Activated naive CD8-positive, alpha-beta T cell treated with anti-CD3 and anti-CD28 coated beads for 36 hours (primary cell): ENCODE results near the gene INCA1. TPM values are rescaled to one million over a fixed set of nuclear protein-coding genes. Genes with fewer than 3 reads are reported as not detected.
A peak's percentile ranks its signal among the peaks of the same experiment; 100 is the strongest.

Source experiments
- DNase-seq: peaks from one replicate; pipeline ENCODE4 v3.0.0; 2021
- H3K27ac Mint-ChIP-seq: one replicate; pipeline ENCODE4 v1.8.0; 2022; ENCODE audit warnings: mild to moderate bottlenecking, moderate library complexity, mixed read lengths
- H3K27me3 Mint-ChIP-seq: one replicate; pipeline ENCODE4 v1.8.0; 2022; ENCODE audit warnings: mild to moderate bottlenecking, mixed read lengths
- H3K36me3 Mint-ChIP-seq: one replicate; pipeline ENCODE4 v1.8.0; 2021; ENCODE audit warnings: mild to moderate bottlenecking, mixed read lengths
- H3K4me1 Mint-ChIP-seq: one replicate; pipeline ENCODE4 v1.8.0; 2021; ENCODE audit warnings: mixed read lengths
- H3K4me3 Mint-ChIP-seq: one replicate; pipeline ENCODE4 v1.8.0; 2022; ENCODE audit warnings: mild to moderate bottlenecking, moderate library complexity, mixed read lengths
- H3K9me3 Mint-ChIP-seq: one replicate; pipeline ENCODE4 v1.8.0; 2022; ENCODE audit warnings: mixed read lengths
- total RNA-seq, 2 experiments: library from RNA; stranded (reverse); gene quantifications; one replicate each; pipeline ENCODE4 v1.2.3, GENCODE V29; 2021

INCA1 gene
- total RNA-seq, 2 experiments from 2014 or later, result 0.29 to 0.36 TPM

DNA sequence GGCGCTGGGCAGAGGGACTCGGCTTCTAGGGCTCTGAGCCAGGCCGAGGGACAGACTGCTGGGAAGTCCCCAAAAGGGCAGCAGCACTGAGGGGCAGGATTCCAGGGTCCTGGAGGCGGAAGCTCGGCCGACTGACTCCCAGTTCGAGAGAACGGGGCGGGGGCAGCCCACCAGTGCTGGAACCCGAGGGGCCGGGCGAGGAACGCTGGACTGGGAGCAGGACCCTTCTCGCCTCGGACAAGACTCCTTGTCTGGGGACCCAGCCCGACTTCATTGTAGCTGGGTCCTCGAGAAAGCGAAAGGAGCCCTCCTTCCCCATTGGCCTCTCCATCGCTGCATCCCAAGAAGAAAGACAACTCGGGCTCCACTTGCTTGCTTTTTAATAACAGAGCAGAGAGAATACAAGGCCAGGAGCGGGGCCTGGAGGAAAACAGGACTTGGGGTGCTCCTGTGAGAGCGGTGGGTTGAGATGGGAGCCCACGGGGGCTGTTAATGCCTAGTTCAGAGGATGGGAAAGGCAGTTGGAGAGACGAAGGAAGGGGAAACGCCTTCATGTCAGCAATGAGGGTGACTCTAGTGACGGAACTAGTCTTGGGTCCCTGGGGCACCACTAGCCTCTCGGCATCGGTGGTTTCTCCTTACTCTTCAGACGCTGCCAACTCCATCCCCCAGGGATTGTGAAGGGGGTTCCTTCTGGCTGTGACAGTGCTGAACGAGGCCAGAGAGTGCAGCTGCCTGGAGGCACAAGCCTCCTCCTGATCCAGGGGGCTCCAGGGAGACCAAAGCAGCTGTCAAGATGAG, 9.4 kb downstream of the INCA1 start:
- peaks cover 2% of the 10 kb centered on the region for H3K36me3 Mint-ChIP-seq
- H3K4me3 Mint-ChIP-seq, result peak overlapping the region; percentile 94
- DNase-seq, result no peak
- H3K4me1 Mint-ChIP-seq, result peaks cover 29% of the 10 kb centered on the region
- H3K27ac Mint-ChIP-seq, result peak overlapping the region; percentile 91
- no peaks in the 10 kb centered on the region for H3K9me3 Mint-ChIP-seq
- H3K27me3 Mint-ChIP-seq, result no peaks in the 10 kb centered on the region

DNA sequence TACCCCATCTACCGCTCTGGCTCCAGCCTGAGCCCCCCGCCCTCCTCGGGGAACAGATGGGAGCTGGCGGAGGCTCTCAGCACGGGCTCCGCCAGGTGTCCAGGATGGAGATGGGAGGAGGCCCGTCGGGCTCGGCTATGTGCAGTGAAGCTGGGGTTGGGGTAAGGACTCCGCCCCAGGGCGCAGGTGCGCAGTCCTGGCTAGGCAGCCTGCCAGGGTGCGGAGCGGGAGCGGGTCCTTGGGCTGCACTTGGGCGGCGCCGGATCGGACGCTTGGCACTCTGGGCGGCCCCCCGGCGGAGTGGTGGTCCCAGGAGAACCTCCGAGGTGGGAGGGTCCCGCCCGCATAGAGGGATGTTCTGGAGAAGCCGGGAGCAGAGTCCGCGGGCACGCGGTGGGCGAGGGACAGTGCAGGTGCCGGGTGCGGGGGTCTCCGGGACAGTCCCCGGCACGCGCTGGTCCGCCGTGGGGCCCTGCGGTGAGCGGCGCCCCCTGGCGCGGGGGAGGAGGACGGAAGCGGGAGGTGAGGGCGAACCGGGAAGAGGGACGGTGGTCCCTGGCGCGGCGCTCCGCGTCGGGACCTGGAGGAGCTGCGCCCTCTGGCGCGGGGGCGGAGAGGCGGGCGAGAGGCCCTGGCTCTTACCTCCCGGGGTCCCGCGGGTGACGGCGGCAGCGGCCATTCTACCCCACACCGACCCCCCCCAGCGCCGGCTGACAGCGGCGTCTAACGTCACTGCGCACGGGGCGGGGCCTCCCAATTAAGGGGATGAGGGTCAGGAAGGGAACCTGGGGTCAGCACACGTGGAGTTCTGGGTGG, 10.2 kb downstream of the INCA1 start, which contains the start of gene CAMTA2:
Gene CAMTA2, minus strand, starts transcription at position 725 of the 816 bp plus-strand sequence. CDS start 1,453 bp downstream, outside the sequence.
- Mint-ChIP-seq H3K9me3 (no peaks in the 10 kb centered on the region), H3K4me1 (peaks cover 29% of the 10 kb centered on the region), H3K27me3 (no peaks in the 10 kb centered on the region), H3K4me3 (peak within 1 kb of the TSS; percentile 94), H3K27ac (peak within 1 kb of the TSS; percentile 91), H3K36me3 (peaks cover 5% of the 10 kb centered on the region)
- DNase-seq, result peak; percentile 88

DNA sequence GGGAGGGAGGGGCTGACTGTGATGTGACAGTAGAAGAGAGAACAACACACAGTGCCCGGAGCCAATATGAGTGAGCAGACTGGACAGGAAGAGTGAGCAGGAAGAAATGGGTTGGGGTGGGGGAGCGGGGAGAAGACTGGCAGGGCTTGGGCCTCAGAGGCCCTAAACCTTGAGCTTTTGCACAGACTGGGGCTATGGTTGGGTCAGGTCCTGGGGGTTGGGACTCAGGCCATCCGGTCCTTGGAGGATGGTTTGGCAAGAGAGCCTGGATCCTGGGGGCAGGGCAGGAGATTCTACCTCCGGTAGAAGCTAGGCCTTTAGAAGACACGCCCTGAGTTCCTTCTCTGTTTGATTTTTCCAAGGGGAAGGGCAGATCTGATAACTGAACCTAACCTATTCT, 10.9 kb downstream of the INCA1 start:
- no peaks in the 10 kb centered on the region for H3K27me3 Mint-ChIP-seq
- DNase-seq, result no peak
- peaks cover 26% of the 10 kb centered on the region for H3K4me1 Mint-ChIP-seq
- H3K4me3 Mint-ChIP-seq, result peak overlapping the region; percentile 94
- peak overlapping the region; percentile 82 for H3K27ac Mint-ChIP-seq
- H3K36me3 Mint-ChIP-seq, result peaks cover 7% of the 10 kb centered on the region
- H3K9me3 Mint-ChIP-seq, result no peaks in the 10 kb centered on the region

DNA sequence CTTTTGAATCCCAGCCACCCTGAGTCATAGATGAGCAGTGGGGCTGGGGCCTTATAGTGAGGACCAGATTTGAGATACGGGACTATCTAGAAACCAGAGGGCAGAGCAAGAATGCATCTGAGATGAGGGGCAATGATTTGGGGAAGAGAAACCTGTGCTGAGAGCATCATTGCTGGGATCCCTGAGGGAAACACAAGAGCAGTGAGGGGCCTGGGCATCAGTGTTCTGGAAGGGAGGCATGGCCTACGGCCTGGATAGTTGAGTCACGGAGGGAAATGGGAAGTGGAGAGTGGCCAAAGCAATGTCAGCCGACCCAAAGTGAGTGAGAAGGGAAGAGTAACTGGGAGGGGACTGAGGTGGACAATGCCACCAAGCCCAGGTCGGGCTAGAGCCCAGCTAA, 15.0 kb downstream of the INCA1 start:
- no peak overlapping the region for H3K4me3 Mint-ChIP-seq
- H3K27ac Mint-ChIP-seq, result no peak overlapping the region
- peaks cover 23% of the 10 kb centered on the region for H3K4me1 Mint-ChIP-seq
- DNase-seq, result no peak
- H3K36me3 Mint-ChIP-seq, result peaks cover 22% of the 10 kb centered on the region
- H3K27me3 Mint-ChIP-seq, result no peaks in the 10 kb centered on the region
- no peaks in the 10 kb centered on the region for H3K9me3 Mint-ChIP-seq

DNA sequence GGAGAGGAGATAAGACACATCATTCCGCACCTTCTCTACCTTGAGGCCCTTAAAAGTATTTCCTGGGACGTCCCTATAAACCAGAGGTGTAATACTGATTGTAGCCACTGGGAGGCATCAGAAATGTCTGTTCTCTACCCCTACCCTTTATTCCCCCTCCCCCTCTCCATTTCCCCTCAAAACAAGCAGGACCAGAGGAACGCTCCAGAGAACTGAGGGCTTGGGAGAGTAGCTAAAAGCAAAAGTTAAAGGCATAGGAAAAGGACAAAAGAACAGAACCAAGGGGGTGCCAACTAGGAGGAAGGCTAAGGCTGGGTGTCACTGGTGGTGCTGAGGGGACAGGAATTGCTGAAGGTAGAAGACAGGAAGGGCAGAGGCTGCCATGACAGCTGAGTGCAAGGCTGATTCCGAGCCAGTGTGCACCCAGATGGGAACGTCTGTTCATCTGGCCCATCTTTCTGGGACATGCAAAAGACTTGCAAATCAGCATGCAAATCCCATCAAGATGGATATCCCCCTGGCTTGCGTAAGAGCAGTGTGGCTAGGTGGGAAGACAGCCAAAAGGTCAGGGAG, 16.6 kb downstream of the INCA1 start:
- no peak overlapping the region for H3K4me3 Mint-ChIP-seq

DNA sequence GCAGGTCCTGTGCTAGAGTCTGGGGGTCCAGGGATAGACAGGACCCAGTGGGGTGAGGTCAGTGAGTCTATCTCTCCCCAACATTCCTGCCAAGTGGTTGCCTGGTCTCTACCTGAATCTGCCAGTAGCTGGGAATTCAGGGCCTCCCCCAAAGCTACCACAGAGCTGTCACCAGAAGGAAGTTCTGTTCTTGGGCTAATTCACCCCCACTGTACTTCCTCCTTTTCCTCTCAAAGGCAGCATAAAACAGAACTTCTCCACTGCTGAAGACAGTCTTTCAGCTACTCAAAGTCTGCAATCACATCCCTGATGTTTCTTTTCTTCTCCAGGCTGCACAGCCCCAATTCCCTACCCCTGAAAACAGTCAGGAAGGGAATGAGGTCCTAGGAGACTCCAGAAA, 18.6 kb downstream of the INCA1 start:
- Mint-ChIP-seq H3K27ac (peak overlapping the region; percentile 18), H3K36me3 (peaks cover 36% of the 10 kb centered on the region), H3K4me3 (no peak overlapping the region), H3K27me3 (no peaks in the 10 kb centered on the region), H3K4me1 (peaks cover 15% of the 10 kb centered on the region), H3K9me3 (no peaks in the 10 kb centered on the region)
- no peak for DNase-seq

More for the DNA sequence above, 16.6 kb downstream of the INCA1 start:
- peaks cover 15% of the 10 kb centered on the region for H3K4me1 Mint-ChIP-seq
- H3K27me3 Mint-ChIP-seq, result no peaks in the 10 kb centered on the region
- H3K27ac Mint-ChIP-seq, result peak overlapping the region; percentile 46
- no peaks in the 10 kb centered on the region for H3K9me3 Mint-ChIP-seq
- peaks cover 22% of the 10 kb centered on the region for H3K36me3 Mint-ChIP-seq
- DNase-seq, result peak; percentile 22

DNA sequence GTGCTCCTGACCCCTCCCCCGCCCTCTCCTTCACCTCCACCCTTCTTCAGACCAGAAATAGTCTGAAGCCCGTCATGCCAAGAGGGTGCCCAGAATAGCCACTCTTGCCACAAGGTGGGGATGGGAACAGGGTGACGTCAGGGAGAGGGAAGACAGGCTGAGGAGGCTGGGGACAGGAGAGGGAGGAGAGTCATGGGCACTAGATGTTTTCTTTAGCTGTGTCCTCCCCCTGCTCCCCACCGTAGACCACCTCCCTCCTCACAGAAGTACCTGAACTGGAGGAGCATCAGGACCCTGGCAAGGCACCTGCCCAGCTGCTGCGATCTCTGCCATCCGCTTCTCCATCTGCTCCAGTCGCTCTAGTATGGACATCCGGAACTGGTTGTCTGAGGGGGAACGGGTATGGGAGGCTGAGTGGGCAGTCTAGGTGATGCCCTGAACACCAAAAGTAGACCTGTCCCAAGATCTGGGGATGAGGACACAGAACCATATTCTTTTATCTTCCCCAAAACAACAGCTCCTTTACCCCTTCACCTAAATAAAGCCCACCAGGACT, 23.1 kb downstream of the INCA1 start:
- Mint-ChIP-seq H3K27ac (peak overlapping the region; percentile 7), H3K27me3 (peaks cover under 1% of the 10 kb centered on the region), H3K9me3 (no peaks in the 10 kb centered on the region), H3K4me3 (no peak overlapping the region), H3K4me1 (peaks cover 24% of the 10 kb centered on the region), H3K36me3 (peaks cover 25% of the 10 kb centered on the region)
- DNase-seq, result no peak

DNA sequence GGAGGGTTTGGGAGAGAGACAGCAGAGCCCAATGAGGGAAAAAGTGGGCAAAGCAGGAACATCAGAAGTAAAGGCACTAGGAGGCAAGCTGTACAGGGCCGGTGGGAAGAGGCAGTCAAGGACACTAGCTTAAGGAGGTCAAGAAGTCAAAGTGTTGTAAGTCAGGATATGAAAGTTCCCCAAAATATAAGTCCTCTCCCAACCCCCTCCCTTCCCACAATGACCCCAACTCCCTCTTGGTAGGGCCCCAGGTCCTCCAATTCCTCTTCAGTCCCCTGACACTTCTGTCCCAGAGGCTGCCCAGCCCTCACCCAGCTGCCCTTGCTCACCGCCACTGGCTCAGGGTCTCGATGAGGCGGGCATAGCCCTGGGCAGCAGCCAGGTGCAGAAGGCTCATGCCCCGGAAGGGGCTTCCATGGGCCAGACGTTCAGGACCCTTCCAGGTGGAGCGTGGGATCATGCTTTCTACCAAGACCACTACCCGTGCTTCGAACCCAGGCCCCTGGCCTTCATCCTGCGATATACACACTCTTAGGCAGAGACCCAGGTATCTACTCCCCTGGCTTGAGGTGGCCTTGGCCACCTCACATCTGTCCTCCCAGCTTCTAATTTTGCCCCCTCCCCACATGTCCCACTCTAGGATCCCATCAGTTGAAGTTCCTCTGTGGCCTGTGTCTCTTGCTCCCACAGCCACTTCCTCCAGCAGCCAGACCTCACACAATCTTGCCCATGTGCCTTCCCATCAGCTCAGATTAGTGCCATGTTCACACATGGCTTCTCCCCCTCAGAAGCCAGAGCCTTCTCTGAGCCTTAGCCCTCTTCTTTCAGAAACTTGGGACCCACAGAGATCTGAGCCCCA, 23.8 kb downstream of the INCA1 start:
- DNase-seq, result no peak
- Mint-ChIP-seq H3K27ac (peak overlapping the region; percentile 8), H3K4me3 (no peak overlapping the region), H3K4me1 (peaks cover 30% of the 10 kb centered on the region), H3K27me3 (peaks cover 7% of the 10 kb centered on the region), H3K36me3 (peaks cover 22% of the 10 kb centered on the region), H3K9me3 (no peaks in the 10 kb centered on the region)

DNA sequence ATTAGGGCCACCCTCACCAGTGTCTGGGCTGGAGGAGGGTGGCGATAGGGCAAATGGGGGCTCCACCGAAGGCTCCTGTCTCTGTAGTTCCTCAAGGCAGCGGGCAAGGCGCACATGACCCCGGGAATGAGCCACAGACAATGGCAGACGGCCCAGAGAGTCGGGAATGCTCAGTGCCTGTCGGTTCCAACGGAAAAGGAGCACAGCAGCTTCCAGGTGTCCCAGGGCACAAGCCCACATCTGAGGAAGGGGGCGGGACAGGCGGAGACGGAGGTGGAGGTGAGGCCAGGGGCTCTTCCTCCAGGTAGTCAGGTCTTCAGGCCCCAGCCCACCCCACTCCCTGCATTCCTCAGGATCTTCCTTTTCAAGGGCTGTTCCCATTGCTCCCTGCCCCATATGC, 24.6 kb downstream of the INCA1 start:
- DNase-seq, result no peak
- H3K4me3 Mint-ChIP-seq, result no peak overlapping the region
- H3K9me3 Mint-ChIP-seq, result no peaks in the 10 kb centered on the region
- peak overlapping the region; percentile 62 for H3K27ac Mint-ChIP-seq
- peaks cover 20% of the 10 kb centered on the region for H3K36me3 Mint-ChIP-seq
- peaks cover 30% of the 10 kb centered on the region for H3K4me1 Mint-ChIP-seq
- H3K27me3 Mint-ChIP-seq, result peaks cover 8% of the 10 kb centered on the region

DNA sequence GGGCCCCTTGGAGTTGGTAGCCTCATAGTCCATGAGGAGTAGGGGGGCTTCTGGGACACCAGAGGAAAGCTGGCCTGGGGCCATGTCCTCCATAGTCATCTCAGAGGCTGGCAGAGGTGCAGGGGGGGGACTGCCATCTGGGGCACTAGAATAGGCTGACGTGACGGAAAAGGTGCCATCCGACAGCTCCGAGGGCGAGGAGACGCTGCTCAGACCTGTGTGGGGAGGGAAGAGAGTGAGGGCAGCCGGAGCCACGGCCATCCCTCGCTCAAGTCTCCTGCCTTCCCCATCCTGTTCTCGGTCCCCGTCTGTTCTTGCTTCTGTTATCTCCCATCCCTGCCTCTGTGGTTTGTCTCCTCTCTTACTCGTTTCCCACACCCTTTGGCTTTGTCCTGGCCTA, 25.0 kb downstream of the INCA1 start:
- Mint-ChIP-seq H3K9me3 (no peaks in the 10 kb centered on the region), H3K27me3 (peaks cover 8% of the 10 kb centered on the region), H3K4me3 (no peak overlapping the region), H3K36me3 (peaks cover 20% of the 10 kb centered on the region), H3K4me1 (peaks cover 30% of the 10 kb centered on the region), H3K27ac (peak overlapping the region; percentile 62)
- no peak for DNase-seq

DNA sequence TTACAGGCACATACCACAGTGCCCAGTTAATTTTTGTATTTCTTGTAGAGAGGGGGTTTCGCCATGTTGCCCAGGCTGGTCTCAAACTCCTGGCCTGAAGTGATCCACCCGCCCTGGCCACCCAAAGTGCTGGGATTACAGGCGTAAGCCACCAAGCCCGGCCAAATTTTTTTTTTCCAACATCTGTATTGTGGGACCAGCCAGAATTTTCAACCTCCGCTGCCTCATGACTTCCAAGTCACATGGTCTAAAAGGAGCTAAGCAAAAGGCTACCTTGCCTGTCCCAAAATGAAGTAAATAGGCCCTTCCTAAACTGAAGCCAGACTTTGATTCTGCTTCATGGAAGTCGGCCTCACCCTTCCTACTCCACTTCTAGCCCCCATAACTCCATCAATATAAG, 25.5 kb downstream of the INCA1 start:
- no peaks in the 10 kb centered on the region for H3K9me3 Mint-ChIP-seq
- no peak overlapping the region for H3K4me3 Mint-ChIP-seq
- H3K27ac Mint-ChIP-seq, result no peak overlapping the region
- DNase-seq, result no peak
- peaks cover 20% of the 10 kb centered on the region for H3K36me3 Mint-ChIP-seq
- peaks cover 30% of the 10 kb centered on the region for H3K4me1 Mint-ChIP-seq
- peaks cover 8% of the 10 kb centered on the region for H3K27me3 Mint-ChIP-seq

DNA sequence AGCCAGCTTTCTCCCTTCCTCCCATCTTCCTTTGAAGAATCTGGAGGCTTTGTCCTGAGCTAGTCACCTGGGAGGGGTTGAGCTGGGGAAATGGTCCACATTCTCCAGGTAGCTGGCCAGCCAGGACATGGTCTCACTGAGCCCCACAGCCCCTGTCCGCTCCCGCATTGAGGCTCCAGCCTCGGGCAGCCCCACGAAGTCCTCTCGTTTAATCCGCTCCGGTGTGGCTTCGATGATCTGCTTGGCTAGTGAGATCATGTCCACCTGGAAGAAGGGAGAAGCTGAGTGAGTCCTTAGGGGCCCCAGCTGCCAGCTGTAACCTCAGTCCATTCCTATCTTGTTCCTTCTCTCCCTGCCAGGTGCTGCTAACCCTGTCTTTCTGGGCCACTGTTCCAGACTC, 27.0 kb downstream of the INCA1 start:
- DNase-seq, result no peak
- Mint-ChIP-seq H3K4me1 (peaks cover 36% of the 10 kb centered on the region), H3K4me3 (peak overlapping the region; percentile 25), H3K27ac (no peak overlapping the region), H3K36me3 (peaks cover 30% of the 10 kb centered on the region), H3K9me3 (peaks cover 1% of the 10 kb centered on the region), H3K27me3 (peaks cover 8% of the 10 kb centered on the region)

DNA sequence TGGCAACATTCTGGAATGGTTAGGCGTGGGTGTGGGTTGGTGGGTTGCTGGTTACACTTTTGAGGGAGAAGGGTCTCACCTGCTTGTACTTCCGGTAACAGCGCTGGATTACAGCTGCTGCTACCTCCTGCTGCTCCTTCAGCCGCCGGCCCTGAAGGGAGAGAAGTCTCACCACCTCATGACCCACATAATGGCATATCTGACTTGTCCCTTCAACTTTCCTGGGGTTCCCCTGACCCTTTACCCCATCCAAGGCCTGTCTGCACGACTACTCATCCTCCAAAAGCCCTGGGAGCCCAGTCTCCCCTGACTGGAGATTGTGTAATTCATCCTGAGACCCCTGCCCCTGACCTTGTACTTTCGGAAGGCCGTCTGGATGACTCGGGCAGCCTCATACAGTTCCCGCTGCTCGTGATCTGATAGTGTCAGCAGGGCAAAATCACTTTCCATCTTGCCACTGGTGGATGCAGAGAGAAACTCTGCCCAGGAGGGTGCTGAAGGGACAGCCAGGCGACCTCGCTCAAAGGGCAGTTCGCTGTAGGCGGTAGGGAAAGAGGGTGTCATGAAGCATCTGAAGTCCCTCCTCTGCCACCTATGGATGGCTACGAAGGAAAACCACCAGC, 27.7 kb downstream of the INCA1 start:
- peaks cover 8% of the 10 kb centered on the region for H3K27me3 Mint-ChIP-seq
- H3K4me3 Mint-ChIP-seq, result no peak overlapping the region
- H3K9me3 Mint-ChIP-seq, result peaks cover 1% of the 10 kb centered on the region
- DNase-seq, result peak; percentile 64
- no peak overlapping the region for H3K27ac Mint-ChIP-seq
- peaks cover 36% of the 10 kb centered on the region for H3K4me1 Mint-ChIP-seq
- H3K36me3 Mint-ChIP-seq, result peaks cover 30% of the 10 kb centered on the region

DNA sequence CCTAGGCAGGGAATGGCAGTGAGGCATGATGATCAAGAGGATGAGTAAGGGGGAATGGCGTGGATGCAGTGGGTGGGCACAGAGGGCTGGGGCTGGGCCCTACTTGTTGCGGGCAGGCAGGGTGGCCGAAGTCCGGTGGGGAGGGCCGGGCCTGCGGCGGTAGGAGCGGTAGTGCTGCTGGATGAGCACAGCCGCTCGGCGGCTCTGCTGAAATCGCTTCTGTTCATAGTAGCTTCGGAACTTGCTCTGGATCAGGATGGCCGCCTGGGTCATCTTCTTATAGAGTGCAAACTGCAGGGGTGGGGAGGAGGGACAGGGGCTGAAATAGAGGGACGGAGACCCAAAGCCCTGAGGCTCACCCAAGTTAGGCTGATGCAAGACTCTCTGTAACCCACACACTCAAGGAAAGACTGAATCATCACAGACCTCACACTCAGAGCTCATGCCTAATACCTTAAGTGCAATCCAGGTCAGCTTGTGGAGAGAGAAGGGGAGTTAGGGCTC, 28.2 kb downstream of the INCA1 start:
- no peak overlapping the region for H3K4me3 Mint-ChIP-seq
- DNase-seq, result peak; percentile 68
- H3K9me3 Mint-ChIP-seq, result peaks cover 1% of the 10 kb centered on the region
- no peak overlapping the region for H3K27ac Mint-ChIP-seq
- H3K36me3 Mint-ChIP-seq, result peaks cover 25% of the 10 kb centered on the region
- H3K27me3 Mint-ChIP-seq, result peaks cover 8% of the 10 kb centered on the region
- peaks cover 37% of the 10 kb centered on the region for H3K4me1 Mint-ChIP-seq
